BLaER1 (cell line): ENCODE data around the gene RAB11B.
A peak's percentile ranks its signal among the peaks of the same experiment; 100 is the strongest.

ENCODE experiments used
- H3K27ac ChIP-seq: shearing (Covaris generic); formaldehyde crosslinking; 2 replicates; pipeline ENCODE4 v1.8.1; 2022
- H3K27me3 ChIP-seq: shearing (Covaris generic); formaldehyde crosslinking; 2 replicates; pipeline ENCODE4 v1.8.1; 2022
- H3K36me3 ChIP-seq: shearing (Covaris generic); formaldehyde crosslinking; 2 replicates; pipeline ENCODE4 v1.8.1; 2022
- H3K4me1 ChIP-seq: shearing (Covaris generic); formaldehyde crosslinking; 2 replicates; pipeline ENCODE4 v1.8.1; 2022
- H3K4me2 ChIP-seq: shearing (Covaris generic); formaldehyde crosslinking; 2 replicates; pipeline ENCODE4 v1.8.1; 2022
- H3K4me3 ChIP-seq: shearing (Covaris generic); formaldehyde crosslinking; 2 replicates; pipeline ENCODE4 v1.8.1; 2022
- H3K9ac ChIP-seq: shearing (Covaris generic); formaldehyde crosslinking; 2 replicates; pipeline ENCODE4 v1.8.1; 2022
- H3K9me3 ChIP-seq: shearing (Covaris generic); formaldehyde crosslinking; 2 replicates; pipeline ENCODE4 v1.8.1; 2022
- H4K20me1 ChIP-seq: shearing (Covaris generic); formaldehyde crosslinking; 2 replicates; pipeline ENCODE4 v1.8.1; 2022
- Cebpa-rat ChIP-seq: shearing (Covaris generic); IDR thresholded peaks from 2 replicates; pipeline ENCODE4 v1.8.1; 2022

The RAB11B gene

GRCh38 chr19:8449830-8450229 lies 59.7 kb downstream of the RAB11B start:
- no peak for TF ChIP-seq Cebpa-rat
- peaks cover 75% of the 10 kb centered on the region for H3K4me1 ChIP-seq

GRCh38 chr19:8451377-8451776 lies 61.2 kb downstream of the RAB11B start:
- Histone ChIP-seq H3K36me3 (peaks cover 98% of the 10 kb centered on the region), H3K4me2 (peak overlapping the region; percentile 34), H3K4me3 (no peak overlapping the region), H3K4me1 (peaks cover 76% of the 10 kb centered on the region), H4K20me1 (peaks cover 100% of the 10 kb centered on the region), H3K9ac (no peak overlapping the region; the same call in 1 of the 2 replicates), H3K9me3 (no peaks in the 10 kb centered on the region), H3K27me3 (no peaks in the 10 kb centered on the region), H3K27ac (no peak overlapping the region)
- TF ChIP-seq Cebpa-rat: no peak

More at GRCh38 chr19:8449830-8450229, 59.7 kb downstream of the RAB11B start:
- Histone ChIP-seq H3K9me3 (no peaks in the 10 kb centered on the region), H3K9ac (no peak overlapping the region), H3K27me3 (no peaks in the 10 kb centered on the region), H3K4me2 (peak overlapping the region; percentile 8; the same call in 1 of the 2 replicates), H3K27ac (no peak overlapping the region), H4K20me1 (peaks cover 100% of the 10 kb centered on the region), H3K4me3 (no peak overlapping the region), H3K36me3 (peaks cover 85% of the 10 kb centered on the region)

GRCh38 chr19:8451885-8452284 lies 61.7 kb downstream of the RAB11B start:
- H3K4me1 ChIP-seq: peaks cover 76% of the 10 kb centered on the region

DNA sequence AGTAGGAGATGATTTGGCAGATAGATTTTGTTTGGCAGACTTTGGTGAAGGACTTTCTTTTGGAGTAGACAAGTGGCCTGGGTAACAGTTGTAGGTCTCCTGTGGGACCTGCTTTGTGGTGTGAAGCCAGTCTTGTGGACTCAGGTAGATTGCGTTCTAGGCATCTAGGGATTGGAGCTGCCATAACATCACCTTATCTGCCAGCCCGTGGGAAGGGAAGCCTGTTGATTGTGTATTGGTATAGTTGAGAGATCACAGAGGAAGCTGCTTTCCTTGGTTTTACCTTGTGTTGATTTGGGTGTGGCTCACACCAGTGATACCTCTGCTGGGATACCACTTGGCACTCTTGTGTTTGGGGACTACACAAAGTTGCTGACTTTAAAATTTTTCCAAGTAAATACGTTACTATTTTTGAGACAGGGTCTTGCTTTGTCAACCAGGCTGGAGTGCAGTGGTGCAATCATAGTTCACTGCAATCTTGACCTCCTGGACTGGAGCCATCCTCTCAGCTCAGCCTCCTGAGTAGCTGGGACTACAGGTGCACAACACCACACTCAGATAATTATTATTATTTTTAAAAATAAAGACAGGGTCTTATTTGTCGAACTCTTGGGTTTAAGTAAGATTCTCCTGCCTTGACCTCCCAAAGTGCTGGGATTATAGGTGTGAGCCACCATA lies 62.4 kb downstream of the RAB11B start:
- Histone ChIP-seq H3K9me3 (no peaks in the 10 kb centered on the region), H3K4me1 (peaks cover 74% of the 10 kb centered on the region), H3K9ac (no peak overlapping the region), H4K20me1 (peaks cover 100% of the 10 kb centered on the region), H3K27me3 (no peaks in the 10 kb centered on the region), H3K36me3 (peaks cover 96% of the 10 kb centered on the region), H3K4me2 (no peak overlapping the region), H3K27ac (no peak overlapping the region), H3K4me3 (no peak overlapping the region)
- no peak for TF ChIP-seq Cebpa-rat

More at GRCh38 chr19:8451885-8452284, 61.7 kb downstream of the RAB11B start:
- H3K27me3 ChIP-seq: no peaks in the 10 kb centered on the region
- no peak overlapping the region for H3K4me3 ChIP-seq
- no peak overlapping the region; the same call in 1 of the 2 replicates for H3K9ac ChIP-seq
- TF ChIP-seq Cebpa-rat: no peak
- H3K4me2 ChIP-seq: peak overlapping the region; percentile 34
- peaks cover 100% of the 10 kb centered on the region for H4K20me1 ChIP-seq
- peaks cover 98% of the 10 kb centered on the region for H3K36me3 ChIP-seq
- H3K27ac ChIP-seq: no peak overlapping the region
- H3K9me3 ChIP-seq: no peaks in the 10 kb centered on the region

DNA sequence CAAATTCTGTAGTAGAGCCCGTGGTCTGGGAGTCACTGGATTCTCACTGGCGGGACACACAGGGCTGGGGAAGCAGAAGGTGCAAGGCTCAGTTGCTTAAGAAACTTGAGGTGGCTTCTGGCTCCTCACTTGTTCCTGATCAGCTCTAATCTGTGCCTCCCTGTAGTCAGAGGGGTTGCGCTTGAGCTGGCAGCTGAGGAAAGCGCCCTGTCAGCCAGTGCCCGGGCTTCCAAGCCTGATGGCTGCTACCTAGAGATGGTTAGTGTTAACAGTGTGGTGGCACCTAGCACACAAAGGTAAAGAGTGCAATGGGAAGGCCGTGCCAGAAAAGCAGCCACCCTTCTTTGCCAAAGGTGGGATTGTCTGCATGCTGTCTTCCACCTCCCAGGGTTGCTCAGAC lies 63.5 kb downstream of the RAB11B start:
- Histone ChIP-seq H3K9me3 (no peaks in the 10 kb centered on the region), H3K4me3 (no peak overlapping the region), H3K36me3 (peaks cover 96% of the 10 kb centered on the region), H3K4me1 (peaks cover 74% of the 10 kb centered on the region), H4K20me1 (peaks cover 100% of the 10 kb centered on the region), H3K4me2 (no peak overlapping the region), H3K9ac (no peak overlapping the region), H3K27ac (no peak overlapping the region), H3K27me3 (no peaks in the 10 kb centered on the region)
- TF ChIP-seq Cebpa-rat: no peak
